Activated CD4-positive, alpha-beta T cell treated with anti-CD3 and anti-CD28 coated beads, Interleukin-2, Interleukin-6, amounts not matched to agents 100 ng/mL and 50 ng/mL, durations not matched to agents 16 hours and 8 hours (primary cell): ENCODE results near the gene RHPN2.
"Not testable (repeated sequence)": the region's sequence is repeated elsewhere in the genome, so short reads cannot be mapped to it uniquely, and the experiment has no call there.

Source experiments
- DNase-seq: peaks from one replicate; pipeline ENCODE4 v3.0.0-alpha.2; 2020

RHPN2 gene

GRCh38 chr19:33063753-33064457 is 783 bp downstream of the RHPN2 start:
- DNase-seq, result no peak

DNA sequence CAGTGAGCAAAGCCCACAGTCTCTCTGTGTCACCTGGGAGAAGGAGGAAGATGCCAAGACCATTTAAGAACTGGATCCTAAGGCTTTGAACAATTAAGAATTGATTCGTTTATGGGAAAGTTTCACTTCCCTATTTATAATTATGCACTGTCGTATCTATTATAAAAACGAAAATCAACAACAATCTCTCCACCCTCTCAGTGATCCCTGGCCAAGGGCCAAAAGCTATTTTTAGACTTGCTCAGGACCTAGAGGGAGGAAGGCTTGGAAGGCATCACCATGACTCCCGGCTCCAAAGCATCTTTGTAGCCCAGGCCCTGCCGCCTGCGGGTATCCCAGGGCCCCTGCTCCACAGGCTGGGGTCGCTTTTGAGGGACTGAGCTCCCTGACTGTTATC is 1.3 kb downstream of the RHPN2 start:
- DNase-seq, result no peak

DNA sequence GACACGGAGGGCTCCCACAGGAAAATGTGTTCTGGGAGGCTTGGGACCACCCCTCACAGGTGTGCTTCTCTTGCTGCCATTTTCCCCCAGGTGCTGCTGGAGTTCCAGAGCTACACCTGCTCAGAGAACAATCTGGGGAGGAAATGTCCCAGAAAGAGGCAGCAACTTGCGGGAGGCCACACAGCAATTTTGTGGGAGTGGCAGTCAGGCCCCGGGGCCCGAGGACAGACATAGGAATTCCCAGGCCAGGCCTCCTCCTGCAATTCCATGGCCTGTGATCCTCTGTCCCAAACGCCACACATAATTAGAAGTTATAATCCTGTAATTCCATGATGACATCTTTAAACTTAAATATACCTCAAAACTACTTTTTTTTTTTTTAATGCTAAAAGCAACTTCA is 1.8 kb downstream of the RHPN2 start:
- no peak for DNase-seq

DNA sequence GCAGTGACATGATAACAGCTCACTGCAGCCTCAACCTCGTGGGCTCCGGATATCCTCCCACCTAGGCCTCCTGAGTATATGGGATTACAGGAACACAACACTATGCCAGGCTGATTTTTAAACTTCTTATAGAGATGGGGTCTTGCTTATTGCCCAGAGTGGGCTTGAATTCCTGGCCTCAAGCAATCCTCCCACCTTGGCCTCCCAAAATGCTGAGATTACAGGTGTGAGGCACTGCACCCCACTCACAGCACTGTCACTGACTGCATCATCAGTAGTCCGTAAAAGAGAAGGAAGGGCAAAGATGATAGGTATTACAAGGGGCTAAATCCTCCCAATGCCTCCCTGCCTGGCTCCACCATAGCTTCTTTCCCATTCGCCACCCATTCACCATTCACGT is 4.1 kb downstream of the RHPN2 start:
- DNase-seq, result no peak

- DNase-seq, result no peak
These were observed 9.0 kb downstream of the RHPN2 start for GRCh38 chr19:33055718-33056117.

DNA sequence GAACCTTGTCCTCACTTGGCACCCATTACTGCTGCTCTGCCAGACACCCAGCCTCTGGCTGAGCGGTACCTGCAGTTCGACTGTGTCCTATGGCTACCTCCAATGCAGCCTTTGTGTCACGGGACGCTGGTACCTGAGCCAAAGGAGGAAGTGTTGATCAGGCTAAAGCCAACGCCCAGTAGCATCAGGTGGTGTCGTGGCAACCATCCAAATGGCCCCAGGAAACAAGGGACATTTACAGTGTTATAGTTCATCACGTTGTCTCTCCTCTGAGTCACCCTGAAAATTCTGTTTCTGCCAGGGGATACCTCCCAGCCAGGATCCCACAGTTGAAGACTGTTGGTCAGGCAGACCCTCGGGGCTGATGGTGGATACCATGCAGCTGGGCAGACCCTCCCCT is 10.1 kb downstream of the RHPN2 start:
- DNase-seq, result no peak

- no peak for DNase-seq
These were observed 12.2 kb downstream of the RHPN2 start for GRCh38 chr19:33052352-33052972.

DNA sequence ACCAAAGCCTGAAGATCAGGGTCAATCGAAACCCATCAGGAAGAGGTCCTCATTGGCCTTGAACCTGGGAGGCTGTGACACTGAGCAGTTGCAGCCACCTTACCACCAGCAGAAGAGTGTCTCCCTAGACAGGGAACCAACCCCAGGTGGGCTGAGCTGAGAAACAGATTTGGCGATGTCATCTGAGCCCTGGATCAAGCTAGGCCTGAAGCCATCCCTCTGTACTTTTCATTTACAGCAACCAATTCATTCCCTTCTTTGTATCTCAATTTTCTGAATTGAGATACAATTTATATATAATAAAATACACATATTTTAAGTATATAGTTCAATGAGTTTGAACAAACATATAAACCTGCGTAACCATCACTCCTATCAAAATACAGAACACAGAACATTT is 14.6 kb downstream of the RHPN2 start:
- no peak for DNase-seq

DNA sequence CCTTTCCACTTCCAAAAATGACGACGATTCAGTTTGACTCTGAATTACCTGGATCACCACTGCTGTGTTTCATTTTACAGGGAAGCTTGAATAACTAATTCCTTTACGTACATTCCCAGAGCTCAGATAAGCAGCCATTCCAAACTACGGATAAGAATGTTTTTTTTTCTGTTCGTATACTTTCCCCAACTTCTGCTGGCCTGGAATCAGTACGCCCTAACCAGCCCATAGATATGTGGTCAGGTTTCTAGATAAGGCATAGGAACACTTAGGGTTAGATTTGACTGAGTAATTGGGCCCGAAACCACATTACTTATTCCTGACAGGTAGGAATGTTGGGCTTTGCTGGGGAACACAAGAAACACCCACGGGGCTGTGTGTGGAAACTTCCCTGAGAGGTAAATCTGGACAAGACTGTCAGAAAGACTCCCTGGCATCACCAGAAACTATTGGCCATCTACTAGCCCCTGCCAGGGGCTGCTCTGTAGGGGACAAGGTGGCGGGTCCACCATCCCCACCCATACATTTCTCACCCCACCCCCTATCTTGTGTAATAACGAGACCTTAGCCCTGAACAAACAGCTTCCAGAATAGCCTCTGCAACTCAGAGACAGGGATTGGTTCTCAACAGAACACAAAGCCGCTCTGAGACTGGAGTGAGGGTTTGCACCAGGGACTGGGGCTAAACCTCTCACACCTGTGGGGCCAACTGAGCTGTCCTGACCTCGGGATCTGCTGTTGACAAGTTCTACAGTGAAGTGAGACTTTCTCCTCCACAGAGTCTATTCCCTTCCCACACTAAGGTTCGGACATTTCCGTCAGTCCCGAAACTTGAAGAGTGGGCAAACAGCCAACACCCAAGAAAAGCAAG is 15.6 kb downstream of the RHPN2 start:
- no peak for DNase-seq

DNA sequence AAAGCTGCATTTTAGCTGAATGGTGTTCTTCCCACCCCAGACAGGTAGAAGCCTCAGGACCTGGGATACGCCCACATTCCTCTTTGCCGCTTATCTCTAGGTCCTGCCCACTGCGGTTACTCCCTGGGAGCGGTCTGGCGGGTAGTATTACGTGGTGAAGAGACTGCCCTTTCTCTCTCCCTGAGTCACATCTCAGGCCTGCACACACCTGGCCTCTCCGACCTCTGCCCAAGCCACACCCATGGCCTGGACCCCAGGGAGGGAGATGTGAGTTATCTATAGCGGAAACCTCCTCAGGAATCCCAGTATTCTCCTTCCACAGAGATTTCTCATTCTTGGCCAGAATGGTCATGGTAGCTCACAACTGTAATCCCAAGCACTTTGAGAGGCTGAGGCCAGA is 17.3 kb downstream of the RHPN2 start:
- no peak for DNase-seq

- not testable (repeated sequence) for DNase-seq
These were observed 22.9 kb downstream of the RHPN2 start for GRCh38 chr19:33041828-33042160.

GRCh38 chr19:33040994-33041827 is 23.5 kb downstream of the RHPN2 start:
- no peak for DNase-seq

DNA sequence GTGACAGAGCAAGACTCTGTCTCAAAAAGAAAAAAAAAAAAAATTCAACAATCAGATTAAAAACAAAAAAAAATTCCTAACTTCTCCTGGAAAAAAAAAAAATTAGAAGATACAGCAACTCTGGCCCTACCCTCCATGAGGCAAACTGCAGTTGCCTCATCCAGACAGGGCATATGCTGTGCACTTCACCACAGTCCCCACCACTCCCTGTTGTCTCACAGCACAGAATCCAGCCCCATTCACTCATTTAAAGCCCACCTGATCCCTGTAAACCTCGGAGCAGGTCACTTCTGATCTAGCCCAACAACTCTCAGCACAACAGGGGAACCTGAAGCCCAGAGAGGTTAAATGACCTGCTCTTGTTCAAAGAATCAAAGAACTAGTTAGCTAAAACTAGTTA is 24.9 kb downstream of the RHPN2 start:
- DNase-seq, result no peak

- DNase-seq, result no peak
These were observed 25.5 kb downstream of the RHPN2 start for GRCh38 chr19:33039108-33039599.

GRCh38 chr19:33037168-33038025 is 27.3 kb downstream of the RHPN2 start:
- DNase-seq, result peak; percentile 31

GRCh38 chr19:33036370-33037167 is 28.1 kb downstream of the RHPN2 start:
- not testable (repeated sequence) for DNase-seq

GRCh38 chr19:33035461-33035860 is 29.2 kb downstream of the RHPN2 start:
- DNase-seq, result no peak

DNA sequence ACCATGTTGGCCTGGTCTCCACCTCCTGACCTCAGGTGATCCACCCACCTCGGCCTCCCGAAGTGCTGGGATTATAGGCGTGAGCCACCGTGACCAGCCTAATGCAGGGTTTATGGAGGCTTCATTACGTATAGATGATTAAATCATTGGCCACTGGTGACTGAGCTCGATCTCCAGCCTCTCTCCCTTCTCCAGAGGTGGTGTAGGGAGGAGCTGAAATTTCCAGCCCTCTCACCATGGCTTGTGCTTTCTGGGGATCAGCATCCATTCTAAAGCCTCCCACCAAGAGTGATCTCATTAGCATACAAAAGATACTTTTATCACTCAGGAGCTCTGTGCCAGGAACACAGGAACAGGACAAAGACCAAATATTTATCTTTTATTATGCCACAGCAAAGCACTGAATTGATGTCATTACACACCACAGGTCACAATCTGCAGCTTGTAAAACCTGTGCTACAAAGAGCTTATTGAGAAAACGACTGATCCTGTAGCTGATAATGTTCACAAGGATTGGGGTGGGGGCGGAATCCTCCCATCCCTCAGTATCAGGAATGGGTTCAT is 32.4 kb downstream of the RHPN2 start:
- DNase-seq, result no peak

GRCh38 chr19:33029746-33030303 is 34.9 kb downstream of the RHPN2 start:
- DNase-seq, result no peak

DNA sequence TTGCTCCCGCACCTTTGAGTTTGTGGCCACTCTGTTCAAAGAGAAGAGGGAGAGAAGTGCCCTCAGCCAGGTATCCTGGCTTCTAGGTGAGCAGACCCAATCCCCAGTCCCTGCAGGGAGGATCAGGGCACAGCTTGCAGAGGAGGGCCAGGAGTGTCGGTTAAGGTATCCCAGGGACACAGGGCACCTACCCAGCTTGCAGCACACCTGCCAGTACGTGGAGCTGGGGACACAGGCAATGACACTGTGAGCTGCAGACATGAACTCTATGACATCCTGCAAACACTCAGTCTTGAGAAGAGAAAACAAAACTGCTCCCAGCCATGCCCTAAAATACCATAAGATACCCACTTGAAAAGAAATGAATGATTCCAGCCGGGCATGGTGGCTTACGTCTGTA is 38.1 kb downstream of the RHPN2 start:
- not testable (repeated sequence) for DNase-seq
